Measurements from ENCODE around the gene APOL1.

GRCh38 chr22:36298601-36299000 is 45.7 kb downstream of the APOL1 start:
- no peak for TF ChIP-seq POLR2A (IDR thresholded peaks at IDR 0.05; ENCODE audit: low read length)
- no peak for TF ChIP-seq GATA1 (IDR thresholded peaks at IDR 0.05; ENCODE audit: low read depth, low read length)
